ENCODE data around the gene KIAA1755. TPM values are rescaled to one million over a fixed set of nuclear protein-coding genes. Genes with fewer than 3 reads are reported as not detected.

The KIAA1755 gene
- total RNA-seq, 1 experiment from 2014 or later: 0.17 TPM

DNA sequence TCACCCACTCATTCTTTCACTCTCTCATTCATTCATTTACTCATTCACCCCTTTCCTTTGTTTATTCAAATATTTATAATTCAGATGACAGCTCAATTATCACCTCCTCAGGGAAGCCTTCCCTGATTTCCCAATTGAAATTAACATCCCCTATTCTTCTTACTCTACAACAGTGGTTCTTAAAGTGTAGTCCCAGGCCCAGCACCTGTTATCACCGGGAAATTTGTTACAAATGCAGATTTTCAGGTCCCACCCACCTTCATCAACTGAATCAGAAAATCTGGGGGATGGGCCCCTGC lies 30.3 kb downstream of the KIAA1755 start:
- no peaks in the 10 kb centered on the region for H4K20me1 ChIP-seq (ENCODE audit: control insufficient read depth, insufficient read depth, insufficient read length)
- no peak overlapping the region for H3K23ac ChIP-seq (ENCODE audit: insufficient read length, low read depth, low read length)
- no peak overlapping the region for H3T11ph ChIP-seq (ENCODE audit: low read length)
- Mint-ChIP-seq H3K36me3 (ENCODE audit: insufficient read depth in 1 of 3, low read depth in 3 of 3) (no peaks in the 10 kb centered on the region), H3K4me1 (no peaks in the 10 kb centered on the region), H3K27me3 (ENCODE audit: low read depth) (peaks cover 7% of the 10 kb centered on the region), H3K4me3 (no peak overlapping the region), H3K9me3 (no peaks in the 10 kb centered on the region), H3K27ac (no peak overlapping the region)
- no peaks in the 10 kb centered on the region for H3K9me3 ChIP-seq (ENCODE audit: control insufficient read depth, low read depth, low read length)
- no peak overlapping the region for H3K4me2 ChIP-seq (ENCODE audit: insufficient read depth, insufficient read length, low read length)
- no peak overlapping the region for H2BK12ac ChIP-seq (ENCODE audit: insufficient read length, low read depth, low read length)
- WGBS (ENCODE audit: extremely low coverage, insufficient read length, low lambda C conversion rate): no CpG with 5 or more reads among the region's 1 CpG
- no peak overlapping the region for H2BK5ac ChIP-seq (ENCODE audit: insufficient read length, low read length)
- H3K23me2 ChIP-seq (ENCODE audit: insufficient read length, low read depth, low read length, poor library complexity, severe bottlenecking): no peaks in the 10 kb centered on the region
- no peak overlapping the region for H3K9ac ChIP-seq (ENCODE audit: extremely low read depth, insufficient read length, low read length)
- H3K79me2 ChIP-seq (ENCODE audit: insufficient read depth, low read length): no peaks in the 10 kb centered on the region
- H3K27me3 ChIP-seq (ENCODE audit: insufficient read depth, low read length): no peaks in the 10 kb centered on the region
- H2BK120ac ChIP-seq (ENCODE audit: low read depth, low read length, poor library complexity, severe bottlenecking): no peak overlapping the region
- H2BK20ac ChIP-seq (ENCODE audit: low read depth, low read length, poor library complexity, severe bottlenecking): no peak overlapping the region
- no peak overlapping the region for H4K91ac ChIP-seq (ENCODE audit: insufficient read length, low read depth, low read length)
- TF ChIP-seq, protein P1, sequence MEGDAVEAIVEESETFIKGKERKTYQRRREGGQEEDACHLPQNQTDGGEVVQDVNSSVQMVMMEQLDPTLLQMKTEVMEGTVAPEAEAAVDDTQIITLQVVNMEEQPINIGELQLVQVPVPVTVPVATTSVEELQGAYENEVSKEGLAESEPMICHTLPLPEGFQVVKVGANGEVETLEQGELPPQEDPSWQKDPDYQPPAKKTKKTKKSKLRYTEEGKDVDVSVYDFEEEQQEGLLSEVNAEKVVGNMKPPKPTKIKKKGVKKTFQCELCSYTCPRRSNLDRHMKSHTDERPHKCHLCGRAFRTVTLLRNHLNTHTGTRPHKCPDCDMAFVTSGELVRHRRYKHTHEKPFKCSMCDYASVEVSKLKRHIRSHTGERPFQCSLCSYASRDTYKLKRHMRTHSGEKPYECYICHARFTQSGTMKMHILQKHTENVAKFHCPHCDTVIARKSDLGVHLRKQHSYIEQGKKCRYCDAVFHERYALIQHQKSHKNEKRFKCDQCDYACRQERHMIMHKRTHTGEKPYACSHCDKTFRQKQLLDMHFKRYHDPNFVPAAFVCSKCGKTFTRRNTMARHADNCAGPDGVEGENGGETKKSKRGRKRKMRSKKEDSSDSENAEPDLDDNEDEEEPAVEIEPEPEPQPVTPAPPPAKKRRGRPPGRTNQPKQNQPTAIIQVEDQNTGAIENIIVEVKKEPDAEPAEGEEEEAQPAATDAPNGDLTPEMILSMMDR (conservative IDR thresholded peaks at IDR 0.05): no peak
- no peaks in the 10 kb centered on the region for H3K4me1 ChIP-seq (ENCODE audit: insufficient read depth, low read length)
- no peak overlapping the region for H3K18ac ChIP-seq (ENCODE audit: insufficient read length, low read depth, low read length)
- DNase-seq: no peak
- H2AK5ac ChIP-seq (ENCODE audit: insufficient read length, low read length): no peak overlapping the region
- H4K8ac ChIP-seq (replicated peaks; ENCODE audit: insufficient read length, low read depth, low read length): no peak overlapping the region
- H3K27ac ChIP-seq (ENCODE audit: insufficient read length, low read depth, low read length): no peak overlapping the region
- no peak overlapping the region for H3K14ac ChIP-seq (ENCODE audit: insufficient read depth, low read length)
- H3K4ac ChIP-seq (ENCODE audit: low read depth, low read length): no peak overlapping the region
- H2BK15ac ChIP-seq (ENCODE audit: low read depth, low read length): no peak overlapping the region
- no peak overlapping the region for H4K5ac ChIP-seq (ENCODE audit: insufficient read length, low read depth, low read length)
- H3K79me1 ChIP-seq (ENCODE audit: insufficient read depth, low read depth, low read length, poor library complexity, severe bottlenecking): no peaks in the 10 kb centered on the region
- no peak overlapping the region for H3K56ac ChIP-seq (ENCODE audit: insufficient read length, low read depth, low read length)
- H2AFZ ChIP-seq (ENCODE audit: low read length): no peak overlapping the region

All from H9 (cell line).